Melanocyte of skin (primary cell): Measurements from ENCODE around the gene CATSPER3. TPM values are rescaled to one million over a fixed set of nuclear protein-coding genes. Genes with fewer than 3 reads are reported as not detected.

Experiments
- small RNA-seq, 2 donors: library from RNA; depleted of rRNA; stranded (forward); fragments of <200 nt; gene quantifications; one replicate each; pipeline ENCODE3, GENCODE V24; 2012
- total RNA-seq, 2 donors: library from RNA; depleted of rRNA; stranded (reverse); fragments of >200 nt; gene quantifications; 2 replicates each; pipeline ENCODE4 v1.2.3, GENCODE V29; 2012

Gene CATSPER3
- total RNA-seq, result not detected

DNA sequence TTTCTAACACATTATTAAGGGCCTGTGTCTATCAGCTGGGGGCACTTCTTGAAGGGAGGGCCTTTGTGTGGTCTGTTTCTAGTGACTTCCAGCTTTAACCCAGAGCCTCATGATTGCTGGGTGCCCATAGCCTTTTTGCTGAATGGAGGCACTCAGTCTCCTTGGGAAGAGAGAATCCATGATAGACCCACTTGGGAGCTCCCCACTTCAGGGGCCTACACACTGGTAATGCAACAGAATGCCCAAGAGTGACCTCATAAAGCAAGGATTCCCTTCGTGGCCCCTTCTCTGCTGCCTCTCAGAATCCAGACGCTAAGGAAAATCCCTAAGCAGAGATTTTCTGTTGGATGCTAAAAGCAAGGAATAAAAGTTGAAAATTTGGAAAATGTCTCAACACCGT, at the start of gene CATSPER3:
Gene CATSPER3 (plus strand): TSS at position 301 of the 400 bp plus-strand sequence. CDS start 85 bp downstream, at position 386.

DNA sequence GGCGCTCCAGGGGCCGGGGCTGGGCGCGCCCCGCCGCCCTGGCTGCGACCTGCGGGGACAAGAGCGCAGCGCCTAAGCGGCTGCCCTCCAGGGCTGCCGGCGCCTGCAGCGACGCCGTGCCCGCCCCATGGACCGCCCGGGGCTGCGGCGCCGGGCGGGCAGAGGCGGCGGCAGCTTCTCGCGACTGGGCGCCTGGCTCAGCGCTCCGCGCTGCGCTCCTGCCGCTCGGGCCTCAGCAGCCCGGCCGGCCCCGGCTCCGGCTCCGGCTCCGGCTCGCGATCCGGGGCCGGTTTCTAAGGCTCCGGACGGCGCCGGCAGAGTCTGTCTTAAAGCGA, 66.2 kb downstream of the CATSPER3 start, which contains the start of gene PITX1:
Gene PITX1 (minus strand): TSS at position 328 of the 335 bp plus-strand sequence. CDS start 347 bp downstream, outside the sequence.

Small RNA genes lying within 50 kb of the gene (small RNA-seq; reads per million reads assigned to genes)
- 0 reads per million in 2 donors for gene MIR4461
- 0 to 3.1 reads per million in 2 donors for gene MTND3P25
- gene MTND4LP30, result 0 to 0.17 reads per million in 2 donors

Other genes with a start within 250 kb of the CATSPER3 start
- gene CAMLG, start 229.4 kb upstream of the CATSPER3 start, total RNA-seq, result 10 to 100 TPM; 19.3 to 23.0 TPM
- 10 to 100 TPM; 15.1 to 25.0 TPM for gene DDX46, start 209.1 kb upstream of the CATSPER3 start, total RNA-seq
- 10 to 100 TPM; 38.6 to 44.4 TPM for gene C5orf24, start 121.9 kb upstream of the CATSPER3 start, total RNA-seq
- 10 to 100 TPM; 42.7 to 53.3 TPM for gene TXNDC15, start 93.5 kb upstream of the CATSPER3 start, total RNA-seq
- gene PCBD2, start 62.8 kb upstream of the CATSPER3 start, total RNA-seq, result 1 to 10 TPM; 3.1 to 5.3 TPM
- not detected for gene PITX1, start 66.3 kb downstream of the CATSPER3 start, total RNA-seq